Lower lobe of right lung (tissue), 2 donors: ENCODE measurements around the gene ARHGAP23. TPM values are rescaled to one million over a fixed set of nuclear protein-coding genes. Genes with fewer than 3 reads are reported as not detected.

Experiments used
- ATAC-seq, 2 donors: fragments of 200-7000 bp; cut with Tn5 transposase; one replicate each; pipeline ENCODE4 v1.9.1; 2020 to 2022; ENCODE audit warnings: mild to moderate bottlenecking in 2 of 2, moderate library complexity in 2 of 2
- DNase-seq: peaks from one replicate; pipeline ENCODE4 v3.0.0-alpha.2; 2020
- H3K27ac ChIP-seq: fragments of 200-600 bp; one replicate; pipeline ENCODE4 v1.8.0; 2022
- H3K27me3 ChIP-seq: fragments of 200-600 bp; one replicate; pipeline ENCODE4 v1.8.0; 2022; ENCODE audit warnings: low read depth
- H3K36me3 ChIP-seq: fragments of 200-600 bp; one replicate; pipeline ENCODE4 v1.8.0; 2022; ENCODE audit warnings: mild to moderate bottlenecking
- H3K4me1 ChIP-seq: fragments of 200-600 bp; one replicate; pipeline ENCODE4 v1.8.0; 2022
- H3K4me3 ChIP-seq: fragments of 200-600 bp; one replicate; pipeline ENCODE4 v1.8.0; 2022; ENCODE audit warnings: mild to moderate bottlenecking
- H3K9me3 ChIP-seq: fragments of 200-600 bp; one replicate; pipeline ENCODE4 v1.8.0; 2022
- CTCF ChIP-seq: fragments of 200-600 bp; IDR thresholded peaks from one replicate; pipeline ENCODE4 v1.8.0; 2022; ENCODE audit warnings: antibody characterized with exemption, mild to moderate bottlenecking
- intact Hi-C: fragments of 100-400 bp; cut with DNase I; formaldehyde crosslinking; loops from one replicate; pipeline ENCODE4 v1.11.0; 2022
- total RNA-seq: library from RNA; stranded (reverse); fragmentation: NEBNext Ultra II Directional; extraction: Animal tissue kit (Norgen Biotek cat#: 25700); gene quantifications from one replicate; pipeline ENCODE4 v1.2.1, GENCODE V29; 2021
- donor health status: DM: no; HTN: yes; CAD: no; lungs with severe emphysema.

Gene ARHGAP23
- total RNA-seq, 1 donor from 2014 or later = 48.4 TPM

DNA sequence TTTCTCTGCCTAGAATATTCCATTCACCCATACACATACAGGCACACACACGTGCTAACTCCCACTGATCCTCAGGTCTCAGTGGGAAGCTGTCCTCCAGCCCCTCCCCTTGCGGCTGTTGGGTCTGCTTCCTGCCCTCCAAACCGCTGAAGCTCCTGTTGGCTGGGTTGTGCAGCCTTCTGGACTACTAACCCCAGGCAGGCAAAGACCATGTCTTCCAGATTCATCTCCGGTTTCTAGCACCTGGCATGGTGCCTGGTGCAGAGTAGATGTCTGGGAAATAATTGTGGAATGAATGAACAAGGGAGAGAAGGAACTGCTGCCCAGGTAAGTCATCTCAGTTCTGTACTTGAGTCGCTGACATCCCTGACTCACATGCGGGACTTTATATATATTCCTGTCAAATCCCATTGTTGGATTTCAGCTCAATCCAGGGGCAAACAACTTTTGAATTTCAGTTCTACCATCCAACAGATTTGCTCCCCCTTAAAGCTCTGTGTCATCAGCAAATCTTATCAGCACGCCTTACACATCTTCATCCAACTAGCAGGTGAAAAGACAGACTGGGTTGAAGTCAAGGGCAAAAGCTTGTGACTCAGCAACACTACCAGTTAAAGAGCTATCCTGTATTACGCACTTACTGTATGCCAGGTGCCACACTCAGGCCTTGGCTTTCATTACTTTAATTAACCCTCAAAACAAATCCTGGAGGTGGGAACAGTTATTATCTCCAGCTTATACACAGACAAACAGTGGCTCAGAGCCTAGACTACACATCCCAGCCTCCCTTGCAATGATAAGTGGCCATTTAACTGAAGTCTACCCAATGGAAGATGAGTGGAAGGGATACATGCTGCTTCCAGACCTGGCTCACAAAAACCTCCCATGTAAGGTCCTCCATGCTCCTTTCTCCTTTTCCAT is 126.4 kb downstream of the ARHGAP23 start:
- no peak for ATAC-seq
- Histone ChIP-seq H3K36me3 (no peaks in the 10 kb centered on the region), H3K9me3 (no peaks in the 10 kb centered on the region), H3K27me3 (peaks cover 15% of the 10 kb centered on the region), H3K4me3 (no peak overlapping the region), H3K4me1 (peaks cover 30% of the 10 kb centered on the region), H3K27ac (no peak overlapping the region)
- no peak for DNase-seq
- intact Hi-C loops = no loop called here
- TF ChIP-seq CTCF = no peak

- intact Hi-C loops = no loop called here
- TF ChIP-seq CTCF = no peak
- DNase-seq (no peak), ATAC-seq (no peak)
- no peaks in the 10 kb centered on the region for H3K36me3 ChIP-seq
- no peak overlapping the region for H3K27ac ChIP-seq
- H3K9me3 ChIP-seq = no peaks in the 10 kb centered on the region
- H3K4me1 ChIP-seq = peaks cover 41% of the 10 kb centered on the region
- H3K4me3 ChIP-seq = no peak overlapping the region
- H3K27me3 ChIP-seq = peaks cover 30% of the 10 kb centered on the region
These were observed 128.0 kb downstream of the ARHGAP23 start for GRCh38 chr17:38556239-38556638.

DNA sequence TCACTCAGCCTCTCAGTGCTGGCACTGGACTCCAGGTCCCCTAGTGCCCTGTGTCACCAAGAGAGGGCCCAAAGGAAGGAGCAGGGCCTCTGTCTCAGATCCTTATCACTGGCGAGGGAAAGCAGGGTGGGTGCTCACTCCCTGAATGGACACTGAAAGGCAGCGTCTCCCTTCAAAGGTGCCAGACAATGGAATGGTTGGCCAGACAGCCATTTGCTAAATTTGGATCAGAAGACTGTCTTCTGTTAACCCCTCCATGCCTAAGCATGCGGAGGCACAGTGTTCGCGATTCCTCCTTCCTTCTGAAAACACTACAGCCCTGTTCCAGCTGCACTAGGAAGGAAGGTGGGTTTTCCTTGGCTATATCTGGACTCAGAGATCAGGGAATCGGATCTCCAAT is 129.1 kb downstream of the ARHGAP23 start:
- Histone ChIP-seq H3K27ac (peak overlapping the region; percentile 8), H3K4me1 (peaks cover 41% of the 10 kb centered on the region), H3K9me3 (no peaks in the 10 kb centered on the region), H3K27me3 (peaks cover 37% of the 10 kb centered on the region), H3K4me3 (peak overlapping the region; percentile 51), H3K36me3 (no peaks in the 10 kb centered on the region)
- ATAC-seq (no peak), DNase-seq (no peak)
- no peak for TF ChIP-seq CTCF
- intact Hi-C loops = no loop called here

- H3K27me3 ChIP-seq = peaks cover 39% of the 10 kb centered on the region
- peak overlapping the region; percentile 8 for H3K27ac ChIP-seq
- intact Hi-C loops = no loop called here
- ATAC-seq (peak; percentile 94 to 95), DNase-seq (peak; percentile 96)
- peaks cover 41% of the 10 kb centered on the region for H3K4me1 ChIP-seq
- H3K36me3 ChIP-seq = no peaks in the 10 kb centered on the region
- H3K9me3 ChIP-seq = no peaks in the 10 kb centered on the region
- TF ChIP-seq CTCF = peak; percentile 93
- peak overlapping the region; percentile 51 for H3K4me3 ChIP-seq
These were observed 129.8 kb downstream of the ARHGAP23 start for GRCh38 chr17:38557836-38558727.

DNA sequence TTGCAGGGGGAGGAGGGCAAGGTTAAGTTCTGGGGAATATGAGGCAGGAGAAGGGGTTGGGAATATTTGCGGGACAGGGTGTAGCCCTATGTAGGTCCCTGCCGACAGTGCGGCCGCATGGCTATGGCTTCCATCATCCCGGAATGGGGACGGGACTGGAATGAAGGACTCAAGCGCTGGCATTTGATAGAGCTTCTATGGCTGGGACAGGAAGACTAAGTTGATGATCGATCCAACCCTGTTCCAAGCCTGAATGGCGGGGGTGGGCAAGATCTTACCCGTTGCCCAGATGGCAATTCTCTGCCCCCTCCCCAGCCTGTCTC is 130.4 kb downstream of the ARHGAP23 start:
- no peak for TF ChIP-seq CTCF
- peak overlapping the region; percentile 51 for H3K4me3 ChIP-seq
- no peak overlapping the region for H3K27ac ChIP-seq
- peak; percentile 0 to 34 for ATAC-seq
- no peak for DNase-seq
- no peaks in the 10 kb centered on the region for H3K9me3 ChIP-seq
- H3K27me3 ChIP-seq = peaks cover 44% of the 10 kb centered on the region
- H3K36me3 ChIP-seq = no peaks in the 10 kb centered on the region
- peaks cover 41% of the 10 kb centered on the region for H3K4me1 ChIP-seq
- intact Hi-C loops = no loop called here
